AG10803 (cell line): Measurements from ENCODE around the gene TMEM184B.
A peak's percentile ranks its signal among the peaks of the same experiment; 100 is the strongest.

Experiments
- DNase-seq: peaks from one replicate; pipeline ENCODE4 v3.0.0; 2010; ENCODE audit warnings: low read depth
- H3K4me3 ChIP-seq: 2 replicates; pipeline ENCODE4 v1.5.1; 2011; ENCODE audit warnings: mild to moderate bottlenecking, low read length, control low read depth
- CTCF ChIP-seq: conservative IDR thresholded peaks from 2 replicates; pipeline ENCODE4 v1.5.1; 2011; ENCODE audit warnings: mild to moderate bottlenecking, low read length, control low read depth, inconsistent platforms

Gene TMEM184B

GRCh38 chr22:38202437-38203089, 70.2 kb downstream of the TMEM184B start:
- peak; percentile 90 for DNase-seq
- no peak for TF ChIP-seq CTCF
- H3K4me3 ChIP-seq: peak overlapping the region; percentile 84

- H3K4me3 ChIP-seq: peak within 1 kb of the TSS; percentile 84
- peak; percentile 97 for DNase-seq
- no peak for TF ChIP-seq CTCF
Measured at GRCh38 chr22:38201711-38202436, 70.9 kb downstream of the TMEM184B start, which contains the start of gene MAFF. MAFF (plus strand) TSS chr22:38201994; CDS start chr22:38213854, 11,860 bp downstream.

- TF ChIP-seq CTCF: no peak
- DNase-seq: no peak
- H3K4me3 ChIP-seq: peak overlapping the region; percentile 59
Measured at GRCh38 chr22:38201371-38201710, 71.5 kb downstream of the TMEM184B start.

GRCh38 chr22:38199826-38200559, 72.8 kb downstream of the TMEM184B start:
- no peak for DNase-seq
- TF ChIP-seq CTCF: no peak
- no peak overlapping the region for H3K4me3 ChIP-seq

GRCh38 chr22:38196791-38197419, 75.9 kb downstream of the TMEM184B start:
- DNase-seq: no peak
- no peak for TF ChIP-seq CTCF
- H3K4me3 ChIP-seq: no peak overlapping the region

- no peak for TF ChIP-seq CTCF
- no peak for DNase-seq
- no peak overlapping the region for H3K4me3 ChIP-seq
Measured at GRCh38 chr22:38193580-38193979, 79.2 kb downstream of the TMEM184B start.
